Lower lobe of right lung (tissue), 2 donors: ENCODE data around the gene THAP6. TPM values are rescaled to one million over a fixed set of nuclear protein-coding genes. Genes with fewer than 3 reads are reported as not detected.
"Not testable (repeated sequence)": the region's sequence is repeated elsewhere in the genome, so short reads cannot be mapped to it uniquely, and the experiment has no call there.

Experiments
- ATAC-seq, 2 donors: fragments of 200-7000 bp; cut with Tn5 transposase; one replicate each; pipeline ENCODE4 v1.9.1; 2020 to 2022; ENCODE audit warnings: mild to moderate bottlenecking in 2 of 2, moderate library complexity in 2 of 2
- DNase-seq: peaks from one replicate; pipeline ENCODE4 v3.0.0-alpha.2; 2020
- H3K27ac ChIP-seq: fragments of 200-600 bp; one replicate; pipeline ENCODE4 v1.8.0; 2022
- H3K27me3 ChIP-seq: fragments of 200-600 bp; one replicate; pipeline ENCODE4 v1.8.0; 2022; ENCODE audit warnings: low read depth
- H3K36me3 ChIP-seq: fragments of 200-600 bp; one replicate; pipeline ENCODE4 v1.8.0; 2022; ENCODE audit warnings: mild to moderate bottlenecking
- H3K4me1 ChIP-seq: fragments of 200-600 bp; one replicate; pipeline ENCODE4 v1.8.0; 2022
- H3K4me3 ChIP-seq: fragments of 200-600 bp; one replicate; pipeline ENCODE4 v1.8.0; 2022; ENCODE audit warnings: mild to moderate bottlenecking
- H3K9me3 ChIP-seq: fragments of 200-600 bp; one replicate; pipeline ENCODE4 v1.8.0; 2022
- intact Hi-C: fragments of 100-400 bp; cut with DNase I; formaldehyde crosslinking; loops from one replicate; pipeline ENCODE4 v1.11.0; 2022
- total RNA-seq: library from RNA; stranded (reverse); fragmentation: NEBNext Ultra II Directional; extraction: Animal tissue kit (Norgen Biotek cat#: 25700); gene quantifications from one replicate; pipeline ENCODE4 v1.2.1, GENCODE V29; 2021
- TF ChIP-seq, protein P1 (sequence below): fragments of 200-600 bp; IDR thresholded peaks from one replicate; pipeline ENCODE4 v1.8.0; 2022; ENCODE audit warnings: antibody characterized with exemption, mild to moderate bottlenecking
- donor health status: DM: no; HTN: yes; CAD: no; lungs with severe emphysema.

The THAP6 gene
- total RNA-seq, 1 donor from 2014 or later, result 20.6 TPM

DNA sequence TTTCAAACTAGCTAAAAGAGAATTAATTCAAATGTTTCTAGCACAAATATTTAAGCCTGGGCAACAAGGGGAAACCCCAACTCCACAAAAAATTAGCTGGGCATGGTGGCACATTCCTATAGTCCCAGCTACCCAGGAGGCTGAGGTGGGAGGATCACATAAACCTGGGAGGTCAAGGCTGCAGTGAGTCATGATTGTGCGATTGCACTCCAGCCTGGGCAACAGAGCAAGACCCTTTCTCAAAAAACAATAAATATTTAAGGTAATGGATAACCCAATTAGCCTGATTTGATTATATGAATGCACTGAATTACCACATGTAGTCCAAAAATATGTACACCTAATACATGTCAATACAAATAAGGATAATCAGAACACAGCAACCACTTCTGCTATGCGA, 14.4 kb upstream of the THAP6 start:
- TF ChIP-seq, protein P1, sequence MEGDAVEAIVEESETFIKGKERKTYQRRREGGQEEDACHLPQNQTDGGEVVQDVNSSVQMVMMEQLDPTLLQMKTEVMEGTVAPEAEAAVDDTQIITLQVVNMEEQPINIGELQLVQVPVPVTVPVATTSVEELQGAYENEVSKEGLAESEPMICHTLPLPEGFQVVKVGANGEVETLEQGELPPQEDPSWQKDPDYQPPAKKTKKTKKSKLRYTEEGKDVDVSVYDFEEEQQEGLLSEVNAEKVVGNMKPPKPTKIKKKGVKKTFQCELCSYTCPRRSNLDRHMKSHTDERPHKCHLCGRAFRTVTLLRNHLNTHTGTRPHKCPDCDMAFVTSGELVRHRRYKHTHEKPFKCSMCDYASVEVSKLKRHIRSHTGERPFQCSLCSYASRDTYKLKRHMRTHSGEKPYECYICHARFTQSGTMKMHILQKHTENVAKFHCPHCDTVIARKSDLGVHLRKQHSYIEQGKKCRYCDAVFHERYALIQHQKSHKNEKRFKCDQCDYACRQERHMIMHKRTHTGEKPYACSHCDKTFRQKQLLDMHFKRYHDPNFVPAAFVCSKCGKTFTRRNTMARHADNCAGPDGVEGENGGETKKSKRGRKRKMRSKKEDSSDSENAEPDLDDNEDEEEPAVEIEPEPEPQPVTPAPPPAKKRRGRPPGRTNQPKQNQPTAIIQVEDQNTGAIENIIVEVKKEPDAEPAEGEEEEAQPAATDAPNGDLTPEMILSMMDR, result no peak
- no peak overlapping the region for H3K27ac ChIP-seq
- H3K4me3 ChIP-seq, result no peak overlapping the region
- H3K27me3 ChIP-seq, result no peaks in the 10 kb centered on the region
- H3K4me1 ChIP-seq, result peaks cover under 1% of the 10 kb centered on the region
- H3K9me3 ChIP-seq, result no peaks in the 10 kb centered on the region
- no peak for ATAC-seq
- intact Hi-C loops, result no loop called here
- DNase-seq, result no peak
- H3K36me3 ChIP-seq, result peaks cover 46% of the 10 kb centered on the region

- Histone ChIP-seq H3K4me3 (no peak overlapping the region), H3K36me3 (peaks cover 49% of the 10 kb centered on the region), H3K27ac (no peak overlapping the region), H3K9me3 (no peaks in the 10 kb centered on the region), H3K27me3 (no peaks in the 10 kb centered on the region), H3K4me1 (no peaks in the 10 kb centered on the region)
- intact Hi-C loops, result no loop called here
- ATAC-seq (no peak), DNase-seq (no peak)
- TF ChIP-seq, protein P1, result no peak
Measured at GRCh38 chr4:75502671-75503070, 11.6 kb upstream of the THAP6 start.

- Histone ChIP-seq H3K36me3 (peaks cover 55% of the 10 kb centered on the region), H3K27ac (no peak overlapping the region), H3K9me3 (no peaks in the 10 kb centered on the region), H3K4me1 (peaks cover 6% of the 10 kb centered on the region), H3K4me3 (no peak overlapping the region), H3K27me3 (no peaks in the 10 kb centered on the region)
- DNase-seq, result no peak
- intact Hi-C loops, result no loop called here
- ATAC-seq, result no peak
- TF ChIP-seq, protein P1, result no peak
Measured at GRCh38 chr4:75505630-75506029, 8.6 kb upstream of the THAP6 start.

- H3K4me3 ChIP-seq, H3K9me3 ChIP-seq, H3K27me3 ChIP-seq, intact Hi-C loops, ATAC-seq, DNase-seq, H3K27ac ChIP-seq: not testable (repeated sequence)
- Histone ChIP-seq H3K36me3 (peaks cover 28% of the 10 kb centered on the region), H3K4me1 (peaks cover 37% of the 10 kb centered on the region)
Measured at GRCh38 chr4:75509592-75509991, 4.7 kb upstream of the THAP6 start.

GRCh38 chr4:75511841-75512240, 2.4 kb upstream of the THAP6 start:
- Histone ChIP-seq H3K27me3 (no peaks in the 10 kb centered on the region), H3K4me3 (peak overlapping the region; percentile 88), H3K27ac (peak overlapping the region; percentile 99), H3K36me3 (peaks cover 25% of the 10 kb centered on the region), H3K4me1 (peaks cover 53% of the 10 kb centered on the region), H3K9me3 (no peaks in the 10 kb centered on the region)
- TF ChIP-seq, protein P1, result no peak
- ATAC-seq (no peak), DNase-seq (no peak)
- intact Hi-C loops, result no loop called here

- peak overlapping the region; percentile 99 for H3K27ac ChIP-seq
- no peaks in the 10 kb centered on the region for H3K27me3 ChIP-seq
- peak overlapping the region; percentile 88 for H3K4me3 ChIP-seq
- ATAC-seq, result peak in 1 of 2 donors; percentile 8
- peaks cover 53% of the 10 kb centered on the region for H3K4me1 ChIP-seq
- peaks cover 25% of the 10 kb centered on the region for H3K36me3 ChIP-seq
- DNase-seq, result no peak
- intact Hi-C loops, result no loop called here
- TF ChIP-seq, protein P1, result no peak
- no peaks in the 10 kb centered on the region for H3K9me3 ChIP-seq
Measured at GRCh38 chr4:75512386-75513211, 1.7 kb upstream of the THAP6 start.
